Body of pancreas (tissue), 4 donors: ENCODE results near the gene HOXA3. TPM values are rescaled to one million over a fixed set of nuclear protein-coding genes. Genes with fewer than 3 reads are reported as not detected.
A peak's percentile ranks its signal among the peaks of the same experiment; 100 is the strongest.

Source experiments
- ATAC-seq: fragments of 150-250 bp; one replicate; pipeline ENCODE4 v1.9.1; 2016
- DNase-seq, 4 donors: peaks; one replicate each; pipeline ENCODE4 v3.0.0-alpha.2; 2019
- H3K27ac ChIP-seq, 4 donors: fragments of 200-600 bp; sonication (generic); 1 replicate in 3 of 4; 2 replicates in 1 of 4; pipeline versions ENCODE4 v1.5.1 to v1.6.1; 2016 to 2019; ENCODE audit warnings: mild to moderate bottlenecking in 1 of 4, mixed read lengths in 1 of 4, moderate library complexity in 1 of 4
- H3K27me3 ChIP-seq, 2 donors: fragments of 200-600 bp; sonication (generic); one replicate each; pipeline ENCODE4 v1.6.0; 2016; ENCODE audit warnings: mild to moderate bottlenecking in 1 of 2
- H3K36me3 ChIP-seq, 2 donors: fragments of 200-600 bp; sonication (generic); replicated peaks in 1 of 2; 2 replicates each; pipeline ENCODE4 v1.5.1; 2016; ENCODE audit warnings: low read depth in 2 of 2; ENCODE audit not compliant: insufficient read depth in 1 of 2
- H3K4me1 ChIP-seq: fragments of 200-600 bp; sonication (generic); one replicate; pipeline ENCODE4 v1.6.0; 2016
- H3K4me3 ChIP-seq, 2 donors: fragments of 200-600 bp; sonication (generic); 1 replicate in 1 of 2; 2 replicates in 1 of 2; pipeline ENCODE4 v1.5.1; 2016 to 2019
- H3K9me3 ChIP-seq, 3 donors: fragments of 200-600 bp; sonication (generic); 1 replicate in 2 of 3; 2 replicates in 1 of 3; pipeline ENCODE4 v1.5.1; 2016
- CTCF ChIP-seq, 7 experiments: fragments of 450-650 bp in 4 of 7; fragments of 200-600 bp in 3 of 7; sonication (generic) in 3 of 7; IDR thresholded peaks; one replicate each; pipeline ENCODE4 v1.5.1; 2016 to 2019; ENCODE audit warnings: antibody characterized with exemption in 7 of 7
- POLR2A ChIP-seq, 3 donors: fragments of 450-650 bp; IDR thresholded peaks; one replicate each; pipeline ENCODE4 v1.6.1; 2016; ENCODE audit warnings: antibody characterized with exemption in 3 of 3, mild to moderate bottlenecking in 2 of 3
- WGBS, 2 donors: methylation state at CpG; one replicate each; pipeline ENCODE4 v1.1.5; 2017; 5-methylcytosine and 5-hydroxymethylcytosine counted together
- intact Hi-C: fragments of 100-400 bp; cut with DNase I; formaldehyde crosslinking; loops from one replicate; pipeline ENCODE4 v1.15.1; 2023
- total RNA-seq, 2 donors: library from RNA; depleted of rRNA; stranded (reverse); fragments of >200 nt; gene quantifications; one replicate each; pipeline ENCODE4 v1.1.0, GENCODE V29; 2016

The HOXA3 gene
- total RNA-seq, 2 donors from 2014 or later, result 1.6 TPM; not detected in 1

- no peaks in the 10 kb centered on the region for H3K36me3 ChIP-seq
- 25 to 32% methylated on average over 24 to 40 of the region's 40 CpGs for WGBS, 2 donors
- intact Hi-C loops, result no loop called here
- H3K4me1 ChIP-seq, result peaks cover 35% of the 10 kb centered on the region
- TF ChIP-seq POLR2A (IDR thresholded peaks at IDR 0.05), result no peak
- no peak for TF ChIP-seq CTCF (IDR thresholded peaks at IDR 0.05)
- no peak for ATAC-seq
- no peak overlapping the region for H3K4me3 ChIP-seq
- peak in 2 of 4 donors; percentile 10 for DNase-seq
- no peaks in the 10 kb centered on the region for H3K9me3 ChIP-seq
- H3K27ac ChIP-seq, result no peak overlapping the region
- peaks cover 5 to 88% of the 10 kb centered on the region in 2 donors for H3K27me3 ChIP-seq
Observed at GRCh38 chr7:27175626-27176523, 23.5 kb upstream of the HOXA3 start.

DNA sequence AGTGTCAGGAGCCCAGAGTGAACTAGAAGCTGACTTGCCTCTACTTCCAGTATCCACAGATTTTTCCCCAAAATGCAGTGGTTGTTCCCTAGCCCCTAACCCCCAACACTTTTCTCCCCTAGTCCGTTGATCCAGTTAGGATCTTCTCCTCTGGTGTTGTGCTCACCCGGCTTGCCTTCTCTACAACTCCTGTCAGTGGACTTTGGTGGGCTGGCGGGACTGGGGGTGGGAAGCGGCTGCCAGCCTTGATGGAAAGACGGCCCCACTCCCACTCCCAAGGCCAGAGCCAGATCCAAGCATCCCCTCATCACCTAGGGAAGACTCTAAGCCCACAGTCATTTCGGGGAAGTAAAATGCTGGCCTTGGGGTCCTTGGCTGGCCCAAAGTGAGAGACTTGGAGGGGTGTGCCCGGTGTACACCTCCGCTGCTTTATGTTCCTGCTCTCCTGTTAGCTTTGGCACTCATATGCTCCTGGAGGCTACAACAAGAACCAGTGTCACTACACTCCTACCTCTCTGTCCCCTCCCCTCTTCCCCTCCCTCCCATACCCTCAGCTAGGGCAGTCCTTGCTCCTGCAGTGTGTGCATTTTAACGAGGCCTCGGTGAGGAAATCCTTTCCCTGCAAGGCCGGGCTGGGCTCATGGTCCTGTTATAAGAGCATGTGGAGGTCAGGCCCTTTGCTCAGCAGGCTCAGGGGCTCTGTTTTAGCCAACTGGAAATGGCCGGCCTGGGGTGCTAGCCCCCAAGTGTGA is 22.7 kb upstream of the HOXA3 start:
- Histone ChIP-seq H3K36me3 (no peaks in the 10 kb centered on the region), H3K27me3 (peaks cover 5 to 88% of the 10 kb centered on the region in 2 donors), H3K4me1 (peaks cover 32% of the 10 kb centered on the region), H3K9me3 (no peaks in the 10 kb centered on the region), H3K4me3 (no peak overlapping the region), H3K27ac (no peak overlapping the region)
- DNase-seq, result peak in 2 of 4 donors; percentile 5
- ATAC-seq, result no peak
- TF ChIP-seq CTCF (IDR thresholded peaks at IDR 0.05) (no peak), POLR2A (IDR thresholded peaks at IDR 0.05) (no peak)
- intact Hi-C loops, result no loop called here
- 22 to 36% methylated on average over 11 to 12 of the region's 12 CpGs for WGBS, 2 donors

- H3K36me3 ChIP-seq, result no peaks in the 10 kb centered on the region
- peak within 1 kb of the TSS in 1 of 2 donors; percentile 1 for H3K4me3 ChIP-seq
- peaks cover 30% of the 10 kb centered on the region for H3K4me1 ChIP-seq
- no peaks in the 10 kb centered on the region for H3K9me3 ChIP-seq
- WGBS, 2 donors, result 7 to 19% methylated on average over 13 to 82 of the region's 82 CpGs
- intact Hi-C loops, result no loop called here
- ATAC-seq (no peak), DNase-seq (peak in 2 of 4 donors; percentile 6 to 10)
- no peak within 1 kb of the TSS for H3K27ac ChIP-seq
- peaks cover 5 to 88% of the 10 kb centered on the region in 2 donors for H3K27me3 ChIP-seq
- TF ChIP-seq POLR2A (IDR thresholded peaks at IDR 0.05), result no peak
- no peak for TF ChIP-seq CTCF (IDR thresholded peaks at IDR 0.05)
Observed at GRCh38 chr7:27173956-27174873, 21.8 kb upstream of the HOXA3 start, which contains the start of gene HOXA10. Gene HOXA10, minus strand, starts transcription at chr7:27174320. Its CDS starts 14 bp downstream, at chr7:27174306.

GRCh38 chr7:27173511-27173955 is 21.1 kb upstream of the HOXA3 start:
- Histone ChIP-seq H3K9me3 (no peaks in the 10 kb centered on the region), H3K4me1 (peaks cover 30% of the 10 kb centered on the region), H3K27ac (no peak overlapping the region), H3K27me3 (peaks cover 5 to 87% of the 10 kb centered on the region in 2 donors), H3K4me3 (peak overlapping the region in 1 of 2 donors; percentile 1), H3K36me3 (no peaks in the 10 kb centered on the region)
- intact Hi-C loops, result no loop called here
- TF ChIP-seq POLR2A (IDR thresholded peaks at IDR 0.05) (no peak), CTCF (IDR thresholded peaks at IDR 0.05) (no peak)
- WGBS, 2 donors, result 1 to 10% methylated on average over 17 to 30 of the region's 59 CpGs
- DNase-seq (peak in 3 of 4 donors; percentile 16 to 44 (median 39)), ATAC-seq (peak; percentile 51)
